ENCODE data around the gene CRACR2B.

DNA sequence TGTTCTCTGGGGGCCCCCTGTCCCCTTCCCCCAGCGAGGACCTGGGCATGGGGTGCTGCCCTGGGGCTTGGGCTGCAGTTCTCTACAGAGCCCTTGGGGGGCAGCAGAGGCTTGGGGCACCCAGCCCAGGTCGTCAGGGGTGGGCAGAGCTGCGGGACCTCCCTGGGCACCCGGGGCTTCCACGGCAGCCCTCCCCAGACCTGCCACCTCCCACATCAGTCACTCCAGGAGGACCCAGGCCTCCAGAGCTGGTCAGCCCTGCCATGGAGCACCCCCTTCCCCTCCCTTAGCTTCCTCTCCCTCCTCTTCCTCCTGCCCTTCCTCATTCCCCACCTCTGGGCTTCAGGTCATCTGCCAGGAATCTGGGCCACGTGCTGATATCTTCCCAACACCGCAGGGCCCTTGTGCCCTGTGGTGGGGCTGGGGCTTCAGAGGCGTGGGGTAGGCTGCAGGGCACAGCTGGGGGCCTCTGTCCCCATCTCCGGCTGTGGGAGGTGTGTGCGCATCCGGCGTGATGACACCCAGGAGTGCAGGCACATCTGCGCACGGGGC lies 20.7 kb downstream of the CRACR2B start:
- no peak for TF ChIP-seq POLR2A (IDR thresholded peaks at IDR 0.05; ENCODE audit: low read depth, low read length)
- no peak for TF ChIP-seq POLR2AphosphoS5 (IDR thresholded peaks at IDR 0.05; ENCODE audit: low read depth, low read length)
- TF ChIP-seq TAF1 (IDR thresholded peaks at IDR 0.05; ENCODE audit: borderline replicate concordance, low read depth, low read length), result no peak
